Right forelimb (tissue), 1 donor: ENCODE data around the gene ZDHHC13.

Experiments used
- DNase-seq: peaks from one replicate; pipeline ENCODE4 v3.0.0-alpha.2; 2018

Gene ZDHHC13

DNA sequence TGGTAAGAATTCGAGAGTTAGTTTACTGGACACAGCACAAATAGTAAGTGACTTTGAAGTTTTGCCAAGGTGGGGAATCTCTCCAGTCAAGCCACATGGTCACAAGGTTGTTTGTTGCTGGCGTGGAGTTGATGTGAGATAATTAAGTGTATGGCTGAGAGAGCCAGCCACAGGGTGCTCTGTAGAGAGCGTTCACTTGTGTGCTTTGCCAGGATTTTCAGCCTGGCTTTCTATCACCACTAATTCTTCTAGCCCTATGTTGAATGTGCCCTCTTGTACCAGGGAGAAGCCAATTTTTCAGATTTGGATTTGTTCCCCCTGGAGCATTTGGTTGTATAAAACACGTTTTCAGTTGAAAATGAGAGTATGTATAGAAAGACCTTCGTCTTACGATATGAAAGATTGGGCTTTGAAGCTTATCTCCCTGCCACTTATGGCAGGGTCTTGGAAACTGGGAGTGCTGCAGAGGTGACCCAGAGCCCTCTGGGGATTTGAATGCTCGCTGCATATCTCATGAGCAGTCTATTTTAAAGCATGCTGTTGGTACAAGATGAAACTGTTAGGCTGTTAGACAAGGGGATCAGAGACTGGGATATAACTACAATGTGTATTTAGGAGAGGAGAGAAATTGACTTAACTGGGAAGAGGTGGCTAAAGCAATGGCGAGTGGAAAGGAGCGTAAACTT, 56.2 kb downstream of the ZDHHC13 start:
- DNase-seq = no peak

DNA sequence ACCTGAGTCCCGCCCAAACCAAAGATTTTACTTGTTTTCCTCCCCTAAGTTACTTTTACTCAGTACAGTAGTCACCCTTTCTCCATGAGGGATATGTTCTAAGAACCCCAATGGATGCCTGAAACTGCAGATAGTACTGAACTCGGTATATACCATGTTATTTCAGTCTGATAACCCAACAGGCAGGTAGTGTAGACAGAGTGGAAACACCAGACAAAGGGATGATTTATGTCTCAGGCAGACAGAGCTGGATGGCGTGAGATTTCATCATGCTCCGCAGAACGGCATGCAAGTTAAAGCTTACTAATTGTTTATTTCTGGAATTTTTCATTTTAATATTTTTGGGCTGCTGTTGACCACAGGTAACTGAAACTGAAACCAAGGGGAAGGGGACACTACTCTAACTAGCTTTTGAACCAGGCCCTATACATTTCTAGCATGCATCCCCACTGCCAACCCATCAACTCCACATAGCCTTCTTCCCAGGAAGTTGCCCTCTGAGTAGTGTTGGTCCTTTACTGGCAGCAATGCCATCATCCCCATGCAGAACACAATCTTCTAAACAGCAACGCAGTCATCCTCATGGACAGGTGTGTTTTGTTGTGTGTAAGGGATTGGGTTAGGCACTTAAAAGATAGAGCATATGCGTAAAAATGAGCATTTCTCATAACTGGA, 57.1 kb downstream of the ZDHHC13 start:
- no peak for DNase-seq

DNA sequence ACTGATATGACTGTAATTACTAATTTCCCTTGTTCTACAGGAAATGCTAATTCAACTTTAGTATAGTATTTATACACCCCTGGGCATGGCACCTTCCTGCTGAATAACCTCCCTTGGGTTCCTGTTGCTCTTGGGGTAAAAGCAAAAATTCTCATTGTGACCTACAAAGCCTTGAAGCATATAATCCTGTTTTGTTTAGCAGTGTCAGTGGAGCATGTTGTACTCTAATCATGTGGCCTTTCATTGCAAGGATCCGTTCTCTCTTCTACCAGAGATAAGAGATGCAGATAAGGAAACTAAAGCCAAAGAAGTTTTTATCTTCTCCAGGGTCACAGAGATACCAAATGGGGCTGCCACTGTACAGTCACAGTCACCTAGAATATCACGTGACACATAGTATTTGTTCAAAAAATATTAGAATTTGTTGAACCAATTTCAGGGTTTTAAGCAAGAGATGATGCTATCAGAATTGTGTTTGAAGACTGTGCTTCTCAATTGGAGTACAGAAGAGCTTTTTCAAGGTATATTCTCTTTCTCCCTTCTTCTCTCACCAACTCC, 59.7 kb downstream of the ZDHHC13 start:
- no peak for DNase-seq

DNA sequence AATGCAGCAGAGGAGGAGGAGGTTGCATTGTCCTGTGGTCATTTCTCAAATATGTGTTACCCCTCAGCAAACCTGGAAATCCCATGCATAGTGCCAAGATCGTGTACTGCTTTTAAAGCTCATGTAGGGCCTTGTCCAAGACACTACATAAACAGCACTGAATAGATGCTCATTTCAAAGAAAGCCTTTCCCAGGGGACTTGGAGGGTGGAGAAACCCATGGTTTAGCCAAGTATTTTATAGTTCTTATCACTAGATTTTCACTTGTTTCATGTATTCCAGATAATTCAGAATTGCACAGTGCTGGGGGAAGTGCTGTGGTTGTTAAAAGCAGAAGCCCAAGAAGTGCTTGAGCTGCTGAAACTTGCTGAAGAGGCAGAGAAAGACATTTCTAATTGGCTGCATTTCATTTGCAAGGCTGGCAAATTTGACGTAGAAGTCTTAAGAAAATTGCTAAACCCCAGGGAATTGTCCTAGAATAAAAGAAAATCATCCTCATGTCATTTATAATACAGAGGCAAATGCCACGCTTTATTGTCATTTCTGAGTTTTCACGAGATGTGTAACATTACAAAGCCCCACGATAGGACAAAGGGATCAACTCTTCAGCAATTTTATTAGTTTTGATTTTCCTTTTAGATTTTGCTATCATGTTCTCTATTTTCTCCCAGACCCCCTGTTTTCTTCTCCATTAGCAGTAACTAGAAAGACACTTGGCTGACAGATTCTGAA, 64.7 kb downstream of the ZDHHC13 start:
- no peak for DNase-seq

DNA sequence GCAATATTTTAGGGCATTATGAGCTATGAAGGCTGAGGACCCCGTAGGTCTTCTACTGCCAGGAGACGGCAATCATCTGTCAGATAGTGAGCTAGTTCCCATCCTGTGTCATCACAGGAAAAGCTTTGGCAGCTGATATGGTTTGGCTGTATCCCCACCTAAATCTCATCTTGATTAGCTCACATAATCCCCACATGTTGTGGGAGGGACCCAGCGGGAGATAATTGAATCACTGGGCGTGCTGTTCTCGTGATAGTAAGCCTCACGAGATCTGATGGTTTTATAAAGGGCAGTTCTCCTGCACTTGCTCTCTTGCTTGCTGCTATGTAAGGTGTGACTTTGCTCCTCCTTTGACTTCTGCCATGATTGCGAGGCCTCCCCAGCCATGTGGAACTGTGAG, 66.7 kb downstream of the ZDHHC13 start:
- DNase-seq = no peak

DNA sequence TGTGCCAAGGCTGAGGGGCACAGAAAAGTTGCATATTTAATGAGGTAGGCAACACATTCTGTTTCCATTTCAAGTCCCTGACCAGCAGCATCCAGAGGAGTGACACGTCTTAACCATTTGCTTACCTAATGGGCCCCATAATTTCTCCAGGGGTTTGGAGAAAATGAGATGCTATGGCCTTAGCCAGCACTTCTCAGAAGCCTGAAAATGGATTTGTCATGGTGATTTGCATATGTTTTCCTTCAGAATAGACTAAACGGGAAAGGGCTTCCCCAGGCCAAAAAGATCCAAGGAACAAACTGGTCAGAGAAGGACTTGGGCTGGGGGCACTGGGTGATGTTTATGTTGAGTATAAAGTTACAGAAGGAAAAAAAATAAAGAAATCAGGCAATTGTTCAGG, 68.1 kb downstream of the ZDHHC13 start:
- no peak for DNase-seq

DNA sequence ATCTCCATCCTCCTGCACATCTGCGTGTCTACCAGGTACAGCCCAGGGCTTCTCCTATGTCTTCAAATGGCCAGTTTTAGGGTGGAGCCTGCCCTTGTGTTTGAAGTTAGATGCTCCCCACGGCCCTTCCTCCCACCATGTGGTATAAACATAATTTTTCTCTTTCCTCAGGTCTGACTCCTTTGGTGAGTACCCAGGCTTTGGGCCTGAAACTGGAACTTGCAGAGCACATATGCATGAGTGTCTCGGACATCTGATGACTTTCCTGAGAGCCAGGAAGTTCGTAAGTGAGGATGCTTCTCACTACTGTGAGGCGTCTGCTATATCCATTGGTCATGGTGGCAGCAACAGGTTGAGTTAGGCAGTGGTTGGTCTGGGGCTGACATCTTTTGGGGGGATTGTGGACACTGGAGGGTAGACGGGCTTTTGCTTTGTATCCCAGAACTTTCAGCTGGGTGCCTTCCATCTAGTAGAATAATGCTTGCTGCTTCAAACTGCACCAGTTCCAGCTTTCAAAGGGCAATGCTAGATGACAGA, 68.6 kb downstream of the ZDHHC13 start:
- DNase-seq = no peak

DNA sequence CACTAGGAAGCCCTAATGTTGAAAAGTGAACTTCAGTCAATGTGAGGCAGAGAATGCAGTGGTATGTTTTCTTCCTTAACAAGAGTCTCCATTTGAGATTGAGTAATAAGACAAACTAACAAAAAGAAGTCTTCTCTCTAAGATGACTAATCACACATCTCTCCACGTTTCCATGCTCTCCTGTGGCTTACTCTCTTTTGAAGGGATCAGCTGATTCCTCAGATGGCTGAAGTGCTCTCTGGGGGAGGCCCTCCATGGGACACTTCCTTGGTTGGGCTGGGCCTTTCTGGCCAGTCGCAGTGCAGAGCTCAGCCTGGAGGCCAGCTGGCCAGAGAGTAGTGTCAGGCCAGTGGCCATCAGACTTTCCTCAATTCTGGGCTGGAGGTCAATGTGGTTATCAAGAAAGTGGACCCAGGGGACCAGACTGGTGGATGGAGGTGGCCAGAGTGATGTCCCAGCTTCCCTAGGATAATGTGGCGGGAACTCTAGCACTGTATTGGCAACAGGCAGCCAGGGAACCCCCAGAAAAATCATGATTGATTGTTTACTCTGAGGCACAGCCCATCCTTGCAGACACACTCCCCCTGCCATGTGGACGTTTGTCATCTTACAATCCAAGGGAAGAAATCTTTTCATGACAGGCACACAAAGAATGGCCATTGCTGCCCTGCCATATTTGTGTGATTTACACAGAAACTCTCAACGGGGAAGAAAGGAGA, 70.3 kb downstream of the ZDHHC13 start:
- DNase-seq = no peak

DNA sequence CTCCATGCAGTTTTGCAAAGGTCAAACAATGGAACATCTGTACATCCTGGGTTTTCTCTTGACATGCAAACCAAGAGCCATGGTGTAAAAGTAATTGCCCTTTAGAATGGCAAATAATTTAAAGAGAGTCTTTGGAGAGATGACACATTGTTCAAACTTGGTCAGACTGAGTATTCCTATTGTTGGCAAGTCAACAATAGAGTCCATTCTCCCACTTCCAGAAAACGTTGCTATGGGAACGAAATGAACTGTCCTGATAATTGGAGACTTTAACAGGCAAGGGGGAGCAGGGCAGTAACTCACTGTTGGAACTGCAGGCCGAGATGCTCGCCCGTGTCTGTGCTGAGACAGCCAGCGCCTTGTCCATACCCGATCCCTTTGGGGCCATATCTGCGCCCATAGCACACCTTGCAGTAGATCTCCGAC, 70.9 kb downstream of the ZDHHC13 start:
- no peak for DNase-seq

DNA sequence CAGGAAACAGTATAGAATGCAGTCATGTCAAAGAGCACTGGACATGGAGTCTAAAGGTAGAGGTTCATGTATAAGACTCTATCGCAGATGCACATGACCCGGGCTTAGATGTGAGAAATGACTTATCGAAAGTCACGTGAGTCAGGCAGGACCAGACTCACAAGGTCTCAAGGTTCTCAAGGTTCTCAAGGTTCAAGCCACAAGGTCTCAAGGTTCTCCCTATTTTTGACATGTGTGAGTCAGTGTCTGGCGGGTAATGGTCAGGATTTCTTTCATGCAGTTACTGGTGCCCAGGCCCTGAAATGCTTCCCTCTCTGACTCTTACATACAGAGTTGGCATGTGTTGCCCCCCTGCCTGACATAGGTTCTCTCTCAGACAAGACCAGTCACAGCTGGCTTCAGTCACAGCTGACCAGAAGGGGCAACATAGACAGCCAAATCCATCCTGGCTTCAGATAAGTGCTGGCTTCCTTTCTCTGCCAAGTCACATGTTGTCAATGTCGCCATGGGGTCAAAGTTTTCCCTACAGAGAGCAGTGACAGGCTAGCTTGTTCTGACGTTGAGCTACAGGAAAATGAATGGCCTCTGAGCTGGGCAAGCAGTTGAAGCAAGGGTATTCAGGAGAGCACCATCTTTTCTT, 74.7 kb downstream of the ZDHHC13 start:
- DNase-seq = no peak

DNA sequence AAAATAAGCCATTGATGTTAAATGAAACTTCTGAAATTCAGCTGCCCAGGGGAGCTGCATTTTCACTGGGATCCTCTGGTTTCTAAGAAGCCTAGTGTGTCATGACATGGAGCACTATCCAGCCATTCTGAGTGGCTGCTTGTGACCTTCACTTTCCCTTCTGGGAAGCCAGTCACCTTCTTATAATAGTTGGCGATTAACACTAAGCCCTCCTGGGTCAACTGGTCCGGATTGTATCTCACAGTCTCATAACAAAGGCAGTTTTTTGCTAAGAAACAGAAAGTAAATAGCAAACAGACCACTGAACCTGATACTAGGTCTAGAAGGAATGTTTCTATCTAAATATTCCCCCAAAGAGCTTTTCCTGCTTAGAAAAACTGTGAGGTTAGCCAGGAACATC, 76.9 kb downstream of the ZDHHC13 start:
- no peak for DNase-seq

DNA sequence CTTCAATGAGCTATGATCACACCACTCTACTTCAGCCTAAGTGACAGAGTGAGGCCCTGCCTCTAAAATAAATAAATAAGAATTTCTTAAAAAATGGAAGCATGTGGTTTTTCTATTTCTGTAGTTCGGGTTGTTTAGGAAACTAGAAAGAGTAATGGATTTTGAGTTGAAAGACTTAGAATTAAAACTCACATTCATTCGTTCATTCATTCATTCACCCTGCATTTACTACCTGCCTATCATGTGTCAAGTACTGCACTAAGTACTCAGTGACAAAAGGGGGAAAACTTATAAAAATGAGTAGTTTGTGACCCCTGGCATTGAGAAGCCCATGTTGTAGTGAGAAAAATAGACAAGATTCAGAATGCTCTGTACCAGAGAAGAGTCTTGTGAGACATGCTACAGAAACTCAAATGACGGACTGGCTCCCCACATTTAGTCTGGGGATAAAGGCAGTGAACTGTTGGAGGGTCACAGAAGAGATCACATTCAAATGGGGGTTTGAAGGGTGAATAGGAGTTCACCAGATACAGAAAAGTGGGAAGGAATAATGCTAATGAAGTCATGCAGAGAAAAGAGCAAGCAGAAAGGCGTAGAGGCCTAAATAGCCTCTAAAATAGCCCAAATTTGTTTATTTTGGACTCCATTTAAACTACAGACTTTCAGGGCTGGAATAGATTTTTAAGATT, 77.8 kb downstream of the ZDHHC13 start:
- no peak for DNase-seq

DNA sequence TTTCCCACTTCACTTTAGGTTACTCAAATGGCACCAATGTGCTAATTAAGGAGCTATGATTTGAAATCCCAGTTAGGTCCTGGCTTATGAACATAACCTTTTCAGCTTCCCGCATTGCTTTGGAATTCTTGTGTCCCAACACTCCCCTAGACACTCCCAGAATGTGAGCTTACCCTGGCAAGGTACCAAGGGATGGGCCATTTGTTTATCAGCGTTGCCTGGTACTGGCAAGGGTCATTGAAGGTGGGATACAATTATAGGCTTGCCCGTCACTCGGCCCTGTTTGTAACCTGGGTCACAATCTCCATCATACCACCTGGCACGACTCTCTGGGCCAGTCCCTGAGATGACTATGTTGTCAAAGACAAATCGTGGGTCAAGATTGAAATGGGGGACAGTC, 79.5 kb downstream of the ZDHHC13 start:
- DNase-seq = no peak

DNA sequence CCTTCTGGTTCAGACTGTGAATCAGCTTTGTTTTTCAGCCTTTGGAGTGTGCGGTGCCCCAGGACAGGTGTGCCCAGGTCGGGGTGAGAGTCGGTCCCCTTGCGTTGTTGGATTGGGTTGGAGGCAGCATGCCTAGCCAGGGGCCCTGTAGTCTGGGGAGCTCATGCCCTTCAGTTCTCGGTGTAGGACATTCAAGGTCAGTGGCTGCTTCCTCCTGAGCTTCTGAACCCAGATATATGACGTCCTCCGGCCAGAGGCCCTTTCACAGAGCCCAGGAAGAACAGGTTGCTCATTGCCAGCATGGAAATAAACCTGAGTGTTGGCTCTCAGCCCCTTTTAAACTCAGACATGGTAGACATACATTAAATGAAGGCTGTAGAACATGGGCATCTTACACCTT, 82.1 kb downstream of the ZDHHC13 start:
- DNase-seq = no peak

DNA sequence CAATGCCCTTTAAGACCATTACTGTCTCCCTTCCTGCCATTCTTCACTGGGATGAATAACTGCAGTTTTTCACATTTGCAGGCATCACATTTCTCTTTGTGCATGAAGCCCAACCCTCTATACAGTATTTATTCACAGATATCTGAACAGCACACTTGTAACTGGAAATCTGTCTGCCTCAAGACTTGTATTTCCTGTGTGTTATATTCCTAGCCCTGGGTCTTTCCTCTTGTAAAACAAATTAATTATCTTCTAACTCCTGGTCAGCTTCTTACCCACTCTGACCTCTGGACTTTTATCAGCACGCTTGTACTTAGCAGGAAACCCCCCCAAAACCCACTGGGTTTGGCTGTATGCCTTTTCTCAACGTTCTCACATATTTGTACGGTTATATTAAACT, 82.8 kb downstream of the ZDHHC13 start:
- DNase-seq = no peak

DNA sequence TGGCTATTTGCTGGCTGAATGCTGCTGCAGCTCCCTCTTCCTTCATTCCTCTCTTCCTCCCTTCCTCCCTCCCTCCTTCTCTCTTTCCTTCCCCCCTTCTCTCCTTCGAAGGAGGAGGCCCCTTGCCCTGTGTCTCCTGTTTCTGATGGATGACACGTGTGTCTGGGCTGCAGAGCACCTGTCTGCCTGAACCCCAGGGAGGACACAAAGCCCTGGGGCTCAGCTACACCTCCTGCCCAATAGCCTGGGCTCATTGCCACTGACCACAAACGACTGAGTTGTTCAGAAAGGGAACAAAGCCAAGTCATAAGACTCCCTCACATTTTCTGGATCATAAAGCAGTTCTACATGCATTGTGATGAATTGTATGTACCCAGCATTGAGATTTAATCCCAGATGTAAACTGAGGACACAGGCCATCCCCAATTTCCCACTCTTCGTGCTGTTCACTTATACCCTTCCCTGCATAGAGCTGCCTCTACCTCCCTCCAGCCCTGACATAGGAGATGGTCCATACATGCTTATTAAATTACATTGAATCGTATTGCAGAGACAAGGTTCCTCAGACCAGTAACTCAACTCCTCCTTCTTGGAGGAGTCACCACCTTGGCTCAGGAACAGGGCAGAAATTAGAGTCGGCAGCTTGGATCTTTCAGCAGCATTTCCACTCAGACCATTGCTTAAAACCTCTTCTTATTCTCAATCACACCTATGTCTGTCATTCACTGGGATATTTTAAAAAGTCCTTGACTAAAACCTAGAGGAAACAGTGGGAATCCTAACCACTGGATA, 83.6 kb downstream of the ZDHHC13 start:
- no peak for DNase-seq

DNA sequence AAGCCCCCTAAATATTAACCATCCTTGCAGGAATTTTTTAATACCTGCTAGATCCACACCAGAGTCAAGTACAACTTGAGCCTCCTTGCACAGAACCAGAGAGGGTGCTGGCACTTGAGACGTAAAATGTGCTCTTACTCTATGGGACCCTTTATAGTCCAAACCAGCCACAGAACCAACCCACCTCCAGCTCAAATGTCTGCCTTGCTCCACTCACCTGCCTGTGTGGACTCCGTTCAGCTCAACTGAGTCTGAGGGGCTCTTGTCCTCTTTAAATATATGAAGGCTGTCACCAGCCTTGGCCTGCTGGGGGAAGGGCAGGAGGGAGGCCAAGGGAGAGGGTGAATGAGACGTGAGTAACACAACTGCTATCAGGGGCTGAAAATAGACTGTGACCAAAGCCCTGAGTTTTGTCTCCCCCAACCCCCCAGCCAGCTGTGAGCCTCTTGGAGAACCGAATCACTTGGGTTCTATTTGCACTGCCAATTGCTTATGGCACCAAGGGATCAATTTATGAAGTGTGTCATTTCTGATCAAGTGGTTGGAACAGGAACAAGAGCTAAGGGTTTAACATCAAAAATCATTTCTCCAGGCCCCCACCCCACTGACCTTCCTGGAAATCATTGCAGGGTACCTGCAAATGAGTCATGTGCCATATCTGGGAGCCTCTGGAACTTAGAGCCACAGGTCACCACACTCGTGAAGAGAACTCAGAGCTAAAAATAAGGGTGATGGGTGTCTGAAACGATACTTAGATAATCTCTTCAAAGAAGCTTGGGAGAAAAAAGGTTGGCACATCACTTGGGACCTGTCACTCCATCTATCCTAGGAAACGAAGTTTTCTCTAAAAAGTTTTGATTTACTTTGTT, 85.0 kb downstream of the ZDHHC13 start, which contains the start of gene CSRP3:
Gene CSRP3, minus strand, starts transcription at position 247 of the 869 bp plus-strand sequence. CDS start 9,535 bp downstream, outside the sequence.
- no peak for DNase-seq

DNA sequence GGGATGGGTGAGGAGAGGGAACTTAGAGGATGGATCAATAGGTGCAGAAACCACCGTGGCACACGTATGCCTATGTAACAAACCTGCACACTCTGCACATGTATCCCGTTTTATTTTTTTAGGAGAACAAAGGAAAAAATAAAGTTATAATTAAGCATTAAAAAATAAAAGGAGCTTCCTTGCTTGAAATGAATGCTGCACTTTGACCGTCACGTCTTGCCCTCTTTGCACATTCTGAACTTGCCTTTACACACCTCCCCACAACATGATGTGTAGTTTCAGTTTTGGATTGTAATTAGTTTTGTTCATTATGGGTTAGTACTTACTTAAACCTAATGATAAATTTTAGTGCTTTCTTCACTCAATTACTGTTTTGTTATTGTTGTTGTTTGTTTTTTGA, 87.9 kb downstream of the ZDHHC13 start:
- DNase-seq = no peak

DNA sequence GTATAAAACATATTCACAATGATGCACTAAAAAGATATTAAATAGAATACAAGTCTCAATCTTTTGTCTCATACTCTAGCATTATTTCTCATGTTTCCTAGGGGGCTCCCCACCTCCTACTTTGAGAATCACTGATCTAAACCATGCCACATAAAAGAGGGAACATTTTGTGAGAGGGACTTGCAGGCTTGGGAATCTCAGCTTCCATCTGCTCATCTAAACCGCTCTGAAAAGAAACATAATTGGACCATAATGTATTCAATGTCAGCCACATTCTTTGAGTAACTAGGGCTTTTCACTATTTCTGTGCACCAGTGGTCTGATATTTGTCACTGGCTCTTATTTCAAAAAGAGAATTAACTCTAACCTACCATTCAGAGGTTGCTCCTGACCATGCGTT, 91.2 kb downstream of the ZDHHC13 start:
- no peak for DNase-seq
